Measurements from ENCODE around the gene HTR3B.
"Not testable (repeated sequence)": the region's sequence is repeated elsewhere in the genome, so short reads cannot be mapped to it uniquely, and the experiment has no call there.

HTR3B gene

GRCh38 chr11:113904379-113905101, at the start of gene HTR3B:
HTR3B (plus strand) TSS chr11:113904796; CDS start chr11:113904934, 138 bp downstream.
- no peak for DNase-seq

- DNase-seq, result no peak
These were observed 48.8 kb upstream of the HTR3B start for GRCh38 chr11:113855803-113856202.

- DNase-seq, result no peak
These were observed 47.4 kb upstream of the HTR3B start for GRCh38 chr11:113856966-113857759.

GRCh38 chr11:113859665-113860064, 44.9 kb upstream of the HTR3B start:
- DNase-seq, result peak; percentile 18

GRCh38 chr11:113862435-113862834, 42.2 kb upstream of the HTR3B start:
- no peak for DNase-seq

- no peak for DNase-seq
These were observed 40.2 kb upstream of the HTR3B start for GRCh38 chr11:113864410-113864809.

- no peak for DNase-seq
These were observed 38.7 kb upstream of the HTR3B start for GRCh38 chr11:113865873-113866272.

GRCh38 chr11:113867843-113868503, 36.6 kb upstream of the HTR3B start:
- DNase-seq, result no peak

GRCh38 chr11:113871336-113871735, 33.3 kb upstream of the HTR3B start:
- no peak for DNase-seq

GRCh38 chr11:113873236-113873626, 31.4 kb upstream of the HTR3B start:
- DNase-seq, result no peak

- no peak for DNase-seq
These were observed 30.5 kb upstream of the HTR3B start for GRCh38 chr11:113874096-113874495.

- no peak for DNase-seq
These were observed 29.9 kb upstream of the HTR3B start for GRCh38 chr11:113874581-113875233.

- DNase-seq, result peak; percentile 82
These were observed 29.1 kb upstream of the HTR3B start, which contains the start of gene USP28 for GRCh38 chr11:113875234-113876073. USP28 (minus strand) TSS chr11:113875572; CDS start chr11:113875501, 71 bp downstream.

- no peak for DNase-seq
These were observed 28.4 kb upstream of the HTR3B start for GRCh38 chr11:113876074-113876797.

- DNase-seq, result no peak
These were observed 27.6 kb upstream of the HTR3B start for GRCh38 chr11:113876798-113877669.

GRCh38 chr11:113877670-113878055, 26.9 kb upstream of the HTR3B start:
- DNase-seq, result no peak

- DNase-seq, result not testable (repeated sequence)
These were observed 25.1 kb upstream of the HTR3B start for GRCh38 chr11:113879446-113879845.

GRCh38 chr11:113880971-113881370, 23.6 kb upstream of the HTR3B start:
- no peak for DNase-seq

- no peak for DNase-seq
These were observed 22.7 kb upstream of the HTR3B start for GRCh38 chr11:113881856-113882255.

GRCh38 chr11:113884361-113884836, 20.2 kb upstream of the HTR3B start:
- DNase-seq, result no peak

Measured in CD4-positive, alpha-beta T cell treated with Interleukin-10 for 1 hour (primary cell).